ENCODE data around the gene SPNS3.

SPNS3 gene

DNA sequence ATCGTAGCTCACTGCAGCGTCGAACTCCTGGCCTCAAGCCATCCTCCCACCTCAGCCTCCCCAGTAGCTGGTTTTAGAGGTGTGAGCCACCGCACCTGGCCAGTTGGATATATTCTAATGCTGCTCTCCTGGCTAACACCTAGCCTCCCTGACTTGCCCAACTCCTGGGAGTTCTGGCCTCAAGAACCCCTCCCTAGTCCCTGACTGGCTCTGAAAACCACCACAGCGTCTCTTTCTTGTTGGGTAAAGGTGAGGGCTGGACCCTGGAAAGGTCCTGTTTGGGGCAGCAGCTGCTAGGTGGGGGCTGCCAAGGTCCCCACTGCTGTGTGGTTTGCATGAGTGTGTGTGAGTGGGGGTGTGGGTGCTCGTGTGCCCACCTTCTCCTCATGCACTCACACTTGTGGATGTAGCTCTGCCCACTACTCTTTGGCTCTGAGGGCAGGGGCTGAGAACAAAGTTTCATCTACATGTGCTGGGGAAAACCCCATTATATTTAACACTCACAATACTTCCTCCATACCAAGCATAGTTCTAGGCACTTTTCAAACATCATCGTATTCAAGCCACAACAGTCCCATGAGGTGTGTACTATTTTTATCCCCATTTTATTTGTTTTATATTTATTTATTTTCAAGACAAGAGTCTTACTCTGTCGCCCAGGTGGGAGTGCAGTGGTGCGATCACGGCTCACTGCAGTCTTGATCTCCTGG, 7.1 kb upstream of the SPNS3 start:
- DNase-seq (ENCODE audit: low spot score) = no peak

DNA sequence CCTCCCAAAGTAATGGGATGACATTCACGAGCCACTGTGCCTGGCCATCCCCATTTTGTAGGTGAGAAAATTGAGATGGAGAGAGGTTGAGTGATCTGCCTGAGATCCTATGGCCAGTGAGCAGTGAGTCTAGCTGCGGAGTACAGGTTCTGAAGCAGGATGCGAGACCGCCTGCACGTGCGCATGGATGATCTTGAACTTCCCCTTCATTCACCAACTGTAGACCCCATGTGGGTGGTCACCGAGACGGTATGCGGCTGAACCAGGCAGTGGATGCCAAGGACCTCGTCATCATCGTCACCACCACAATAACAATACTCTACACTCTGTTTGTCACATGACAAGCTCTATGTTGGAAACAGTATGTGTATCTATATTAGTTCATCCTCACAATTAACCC, 6.2 kb upstream of the SPNS3 start:
- DNase-seq (ENCODE audit: low spot score) = no peak

DNA sequence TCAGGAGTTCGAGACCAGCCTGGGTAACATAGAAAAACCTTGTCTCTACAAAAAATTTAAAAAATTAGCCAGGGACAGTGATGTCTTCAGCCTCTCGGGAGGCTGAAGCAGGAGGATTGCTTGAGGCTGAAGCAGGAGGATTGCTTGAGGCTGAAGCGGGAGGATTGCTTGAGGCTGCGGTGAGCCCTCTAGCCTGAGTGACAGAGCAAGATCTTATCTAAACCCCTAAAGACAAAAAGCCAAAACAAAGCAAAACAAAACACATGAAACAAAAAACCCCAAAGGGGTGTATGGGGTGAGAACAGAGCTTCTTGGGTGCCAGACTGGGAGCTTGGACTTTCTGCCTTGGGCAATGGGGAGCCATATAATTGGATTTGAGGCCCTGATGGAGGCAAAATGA, 2.6 kb downstream of the SPNS3 start:
- DNase-seq (ENCODE audit: low spot score) = no peak

DNA sequence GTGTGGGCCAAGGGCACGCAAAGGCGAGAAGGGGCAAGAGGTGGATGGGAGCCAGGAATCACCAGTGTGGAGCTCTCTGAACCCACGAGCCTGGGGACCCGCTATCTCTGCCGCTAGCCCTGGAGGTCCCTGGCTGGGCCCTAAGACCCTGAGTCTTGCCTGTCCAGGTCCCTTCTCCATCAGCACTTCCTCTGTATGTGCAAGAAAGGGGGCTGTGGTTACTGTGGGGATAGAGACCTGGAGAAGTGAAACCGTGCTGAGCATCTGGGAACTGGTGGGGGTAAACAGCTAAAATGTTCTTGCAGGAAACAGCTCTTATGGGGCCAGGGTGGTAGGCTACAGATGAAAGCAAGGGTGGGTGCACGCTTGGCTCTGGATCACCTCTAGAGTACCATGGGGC, 3.1 kb downstream of the SPNS3 start:
- peak; percentile 51 for DNase-seq (ENCODE audit: low spot score)

DNA sequence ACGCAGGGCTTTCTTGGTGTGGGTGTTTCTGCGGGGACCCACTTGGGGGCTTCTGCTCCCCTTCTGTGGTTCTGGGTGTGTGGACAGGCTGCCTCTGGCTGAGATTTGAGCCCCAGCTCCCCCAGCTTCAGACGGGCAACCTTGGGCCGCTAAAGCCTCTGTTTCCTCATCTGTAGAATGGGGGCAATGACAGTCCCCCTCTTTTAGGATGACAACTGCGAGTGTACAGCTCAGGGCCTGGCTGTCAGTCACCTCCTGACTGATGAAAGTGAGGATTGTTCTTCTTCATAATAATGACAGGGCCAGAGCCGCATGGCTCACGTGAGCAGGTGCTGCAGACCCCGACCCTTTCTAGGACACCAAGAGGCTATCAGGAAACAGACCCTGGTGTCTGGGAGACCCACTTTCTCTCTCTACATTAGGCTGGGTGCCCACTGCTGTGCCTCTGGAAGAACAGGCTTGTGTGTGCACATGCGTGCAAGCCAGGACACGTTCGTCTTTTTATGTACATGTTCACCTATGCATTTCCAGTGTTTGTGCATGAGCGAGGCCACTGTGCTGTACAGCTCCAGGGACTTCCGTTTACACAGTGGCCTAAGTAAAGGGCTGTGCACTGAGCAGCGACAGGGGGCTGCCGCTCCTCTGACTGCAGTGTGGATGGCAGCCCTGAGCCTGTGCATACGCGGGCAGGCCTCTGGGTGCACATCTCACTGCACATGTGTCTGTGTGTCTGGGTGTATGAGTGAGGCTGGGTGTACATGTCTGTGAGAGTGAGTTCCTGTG, 4.6 kb downstream of the SPNS3 start:
- no peak for DNase-seq (ENCODE audit: low spot score)

DNA sequence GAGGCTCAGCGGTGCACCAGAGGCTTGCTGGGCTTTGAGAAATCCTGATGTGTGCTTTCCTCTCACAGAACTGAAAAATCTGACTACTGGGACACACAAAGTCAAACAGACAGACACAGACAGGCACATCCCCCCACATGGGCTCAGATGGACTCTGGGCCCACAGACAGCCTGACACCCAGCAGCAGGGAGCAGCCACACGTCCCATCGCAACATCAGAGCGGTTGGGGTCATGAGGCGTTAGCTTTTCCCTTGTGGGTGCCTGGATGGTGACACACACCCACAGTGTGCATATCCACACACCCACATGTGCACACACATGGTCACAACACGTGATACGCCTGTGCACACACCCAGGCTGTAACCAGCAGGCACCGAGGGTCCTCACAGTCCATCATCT, 6.3 kb downstream of the SPNS3 start:
- no peak for DNase-seq (ENCODE audit: low spot score)

DNA sequence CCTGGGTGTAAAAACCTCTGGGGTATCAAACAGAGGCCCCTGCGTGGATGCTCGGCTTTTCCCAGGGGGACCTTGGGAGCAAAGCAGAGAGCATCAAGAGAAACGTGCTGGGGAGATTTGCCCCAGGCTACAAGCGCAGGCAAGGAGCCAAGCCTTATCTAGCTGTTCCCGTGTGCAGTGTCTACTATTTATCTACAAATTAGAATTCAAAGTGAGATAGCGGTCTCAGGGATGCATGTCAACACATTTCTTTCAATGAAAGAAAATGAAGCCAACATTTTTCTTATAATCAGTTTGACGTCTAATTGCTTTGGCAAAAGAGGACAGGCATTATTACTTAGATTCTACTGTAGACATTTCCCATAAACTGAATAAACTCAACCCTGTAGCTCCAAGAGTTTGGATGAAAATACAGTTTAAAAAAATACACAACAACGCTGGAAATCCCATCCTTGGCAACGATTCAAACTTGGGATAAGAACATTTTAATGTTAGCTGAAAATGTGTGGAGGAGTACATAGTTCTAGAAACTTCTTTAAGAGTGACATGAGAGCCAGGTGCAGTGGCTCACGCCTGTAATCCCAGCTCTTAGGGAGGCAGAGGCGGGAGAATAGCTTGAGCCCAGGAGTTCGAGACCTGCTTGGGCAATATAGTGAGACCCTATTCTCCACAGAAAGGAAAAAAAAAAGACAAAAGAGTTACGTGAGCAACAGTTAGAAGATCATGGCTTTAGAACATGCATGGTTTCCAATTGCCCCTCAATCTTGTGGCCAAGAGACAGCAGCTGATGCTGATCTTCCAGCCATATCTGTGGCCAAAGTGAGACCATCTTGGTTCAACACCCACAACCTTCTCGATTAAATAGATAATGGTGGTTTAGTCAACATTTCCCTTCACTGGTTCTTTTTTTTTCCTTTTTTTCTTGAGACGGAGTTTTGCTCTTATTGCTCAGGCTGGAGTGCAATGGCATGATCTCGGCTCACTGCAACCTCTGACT, 7.2 kb downstream of the SPNS3 start:
- no peak for DNase-seq (ENCODE audit: low spot score)

DNA sequence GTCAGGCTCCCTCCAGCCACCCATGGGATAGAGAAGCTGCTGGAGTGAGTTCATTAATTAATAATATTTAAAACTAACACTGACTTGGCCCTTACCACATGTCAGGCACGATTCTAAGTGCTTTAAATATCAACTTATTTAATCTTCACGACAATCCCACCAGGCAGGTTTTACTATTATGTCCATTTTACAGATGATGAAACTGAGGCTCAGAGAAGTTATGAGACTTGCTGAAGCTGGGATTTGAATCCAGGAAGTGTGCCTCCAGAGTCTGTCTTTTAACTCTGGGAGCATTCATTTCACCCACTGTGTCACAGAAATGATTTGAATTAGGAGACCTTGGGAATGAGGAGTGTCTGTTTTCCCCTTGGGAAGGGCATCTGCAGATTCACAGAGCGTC, 8.8 kb downstream of the SPNS3 start:
- DNase-seq (ENCODE audit: low spot score) = no peak

DNA sequence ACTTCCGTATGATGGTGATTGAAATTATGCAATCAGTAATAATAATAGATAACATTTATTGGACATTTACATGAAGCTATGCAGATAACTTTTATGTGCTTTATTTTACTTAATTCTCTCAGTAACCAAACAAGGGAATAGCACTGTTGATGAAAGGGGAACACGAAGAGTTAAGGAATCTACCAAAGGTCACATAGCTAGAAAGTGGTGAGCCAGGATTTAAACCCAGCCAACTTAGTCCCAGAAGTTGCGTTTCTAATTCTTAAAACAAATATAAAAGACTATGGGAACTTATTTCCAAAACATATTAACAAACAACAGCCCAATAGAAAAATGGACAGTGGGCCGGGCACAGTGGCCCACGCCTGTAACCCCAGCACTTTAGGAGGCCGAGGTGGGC, 9.7 kb downstream of the SPNS3 start:
- no peak for DNase-seq (ENCODE audit: low spot score)

DNA sequence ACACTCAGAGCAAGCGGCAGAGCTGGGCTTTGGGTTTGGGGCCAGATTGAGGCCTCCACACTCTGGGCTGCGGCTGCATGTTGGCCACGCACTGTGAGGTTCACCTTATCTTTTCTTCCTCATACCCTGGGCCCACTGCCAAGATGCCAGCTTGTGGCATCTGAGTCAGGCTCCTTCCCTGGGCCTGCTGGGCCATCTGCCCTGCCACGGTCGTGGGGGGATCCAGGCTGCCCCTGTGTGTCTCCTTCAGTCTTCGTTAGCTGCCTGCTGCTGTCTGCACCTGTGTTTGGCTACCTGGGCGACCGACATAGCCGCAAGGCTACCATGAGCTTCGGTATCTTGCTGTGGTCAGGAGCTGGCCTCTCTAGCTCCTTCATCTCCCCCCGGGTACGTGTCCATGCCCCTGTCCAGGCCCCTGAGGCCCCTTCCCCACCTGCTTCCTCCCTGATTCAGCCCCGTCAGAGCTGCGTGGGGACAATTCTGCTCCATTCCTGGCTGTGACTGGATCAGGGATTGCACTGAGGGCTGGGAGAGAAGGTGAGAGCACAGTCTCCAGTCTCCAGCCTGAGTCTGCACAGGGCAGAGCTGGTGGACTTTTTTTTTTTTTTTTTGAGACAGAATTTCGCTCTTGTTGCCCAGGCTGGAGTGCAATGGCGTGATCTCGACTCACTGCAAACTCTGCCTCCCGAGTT, 11.2 kb downstream of the SPNS3 start:
- no peak for DNase-seq (ENCODE audit: low spot score)

DNA sequence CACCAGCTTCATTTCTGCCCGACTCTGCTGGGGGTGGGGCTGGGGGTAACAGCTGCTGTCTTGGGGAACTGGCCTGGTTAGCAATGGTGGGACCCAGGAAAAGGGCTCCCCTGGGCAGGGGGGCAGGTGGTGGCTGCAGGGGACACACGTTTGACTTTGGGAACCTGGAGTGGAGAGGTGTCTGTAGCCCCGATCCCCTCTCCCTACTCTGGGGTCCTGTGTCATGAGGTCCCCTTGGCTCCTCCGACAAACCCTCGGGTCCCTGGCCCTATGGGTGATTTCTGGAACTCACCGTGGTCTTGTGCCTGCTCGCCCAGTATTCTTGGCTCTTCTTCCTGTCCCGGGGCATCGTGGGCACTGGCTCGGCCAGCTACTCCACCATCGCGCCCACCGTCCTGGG, 12.0 kb downstream of the SPNS3 start:
- DNase-seq (ENCODE audit: low spot score) = no peak

DNA sequence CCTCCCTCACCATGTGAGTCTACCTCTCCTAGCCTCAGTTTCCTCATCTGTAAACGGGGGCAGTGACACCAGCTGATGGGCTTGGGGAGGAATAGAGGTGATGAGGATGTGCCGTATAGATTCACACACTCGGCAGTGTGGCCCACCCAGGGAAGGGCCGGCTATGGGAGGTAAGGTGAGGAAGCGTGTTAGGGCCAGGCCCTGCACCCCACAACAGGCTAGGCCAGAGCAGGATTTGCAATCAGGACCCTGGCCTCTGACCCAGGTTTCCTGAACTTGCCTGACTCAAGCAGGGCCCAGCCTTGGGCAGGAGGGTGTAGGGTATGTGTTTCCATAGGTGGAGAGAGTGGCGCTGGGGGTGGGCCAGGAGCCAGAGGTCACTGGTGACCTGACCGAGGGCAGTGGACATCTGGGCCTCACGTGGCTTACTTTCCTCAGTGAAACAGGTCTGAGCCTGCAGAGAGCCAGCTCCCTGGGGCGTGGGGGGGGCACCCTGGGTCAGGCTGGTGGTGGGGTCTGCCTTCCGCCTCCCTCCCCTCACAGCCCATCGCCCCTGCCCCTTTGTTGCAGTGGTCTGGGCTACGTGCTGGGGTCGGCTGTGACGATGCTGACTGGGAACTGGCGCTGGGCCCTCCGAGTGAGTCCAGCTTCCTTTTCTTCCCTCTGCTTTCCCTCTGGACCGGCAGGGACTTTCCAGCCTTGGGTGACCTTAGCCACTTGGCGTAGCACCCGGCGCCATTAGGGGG, 12.8 kb downstream of the SPNS3 start:
- no peak for DNase-seq (ENCODE audit: low spot score)

DNA sequence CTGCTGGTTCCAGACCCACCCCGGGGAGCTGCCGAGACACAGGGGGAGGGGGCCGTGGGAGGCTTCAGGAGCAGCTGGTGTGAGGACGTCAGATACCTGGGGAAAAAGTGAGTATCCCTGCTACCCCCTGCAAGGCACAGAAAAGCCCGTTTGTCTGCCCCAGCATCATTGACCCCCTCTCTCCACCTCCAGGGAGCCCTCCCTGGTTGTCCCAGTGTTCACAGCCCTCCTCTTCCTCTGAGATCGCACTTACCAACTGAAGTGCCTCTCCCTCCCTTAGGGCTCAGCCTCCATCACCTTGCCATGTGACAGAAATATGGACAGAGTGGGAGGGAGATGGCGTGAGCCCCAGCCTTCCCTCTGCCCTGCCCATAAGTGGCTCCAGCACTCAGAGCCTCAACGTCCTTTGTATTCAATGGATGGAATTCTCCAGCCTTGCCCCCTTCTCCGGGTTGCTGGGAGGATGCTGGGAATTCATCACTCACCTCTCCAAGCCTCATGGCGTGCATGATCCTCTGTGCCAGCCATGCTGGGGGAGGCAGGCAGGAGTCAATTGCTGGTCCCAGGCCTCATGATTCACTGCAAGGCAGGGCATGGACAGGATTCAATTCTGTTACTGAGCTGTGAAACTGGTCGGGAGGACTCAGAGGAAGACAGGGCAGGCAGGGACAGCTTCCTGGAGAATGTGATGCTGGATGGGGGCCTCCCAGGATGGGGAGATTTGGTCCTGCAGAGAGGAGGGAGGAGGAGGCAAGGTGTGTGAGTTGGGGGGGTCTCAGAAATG, 14.6 kb downstream of the SPNS3 start:
- no peak for DNase-seq (ENCODE audit: low spot score)

DNA sequence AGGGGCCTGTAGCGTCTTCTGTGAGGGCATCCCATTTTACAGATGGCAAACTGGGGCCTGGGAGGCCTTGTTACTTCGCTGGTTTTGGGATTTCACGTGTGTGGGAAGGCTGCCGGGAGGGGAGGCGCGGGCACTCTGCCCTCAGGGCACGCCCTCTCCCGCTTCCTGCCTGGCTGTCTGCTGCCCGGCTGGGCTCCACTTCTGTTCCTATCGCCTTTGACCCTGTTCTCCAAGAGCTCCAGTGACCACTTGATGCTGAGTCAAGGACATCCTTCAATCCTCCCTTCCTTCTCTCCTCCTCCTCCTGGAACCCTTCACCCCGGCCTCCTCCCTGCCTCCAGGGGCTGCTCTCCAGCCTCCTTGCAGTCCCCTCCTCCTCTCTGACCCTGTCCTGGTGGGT, 16.0 kb downstream of the SPNS3 start:
- no peak for DNase-seq (ENCODE audit: low spot score)

DNA sequence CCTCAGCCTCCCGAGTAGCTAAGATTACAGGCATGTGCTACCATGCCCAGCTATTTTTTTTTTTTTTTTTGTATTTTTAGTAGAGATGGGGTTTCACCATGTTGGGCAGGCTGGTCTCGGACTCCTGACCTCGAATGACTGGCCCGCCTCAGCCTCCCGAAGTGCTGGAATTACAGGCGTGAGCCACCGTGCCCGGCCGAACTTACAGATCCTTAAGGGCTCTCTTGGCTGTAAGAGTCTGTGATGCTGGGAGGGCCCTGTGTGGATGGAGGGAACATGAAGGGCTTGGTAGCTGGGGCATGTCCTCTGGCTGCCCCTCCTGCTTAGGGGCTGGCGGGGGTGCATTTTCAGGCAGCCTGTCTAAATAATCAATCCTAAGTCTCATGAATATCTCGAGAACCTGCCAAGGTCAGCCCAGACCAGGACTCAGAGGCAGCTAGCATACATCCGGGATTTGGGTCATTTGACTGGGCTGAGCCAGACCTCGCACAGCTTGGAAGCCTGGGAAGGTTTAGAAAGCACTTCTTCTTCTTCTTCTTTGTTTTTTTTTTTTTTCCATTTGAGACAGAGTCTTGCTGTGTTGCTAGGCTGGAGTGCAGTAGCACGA, 17.1 kb downstream of the SPNS3 start:
- DNase-seq (ENCODE audit: low spot score) = no peak

DNA sequence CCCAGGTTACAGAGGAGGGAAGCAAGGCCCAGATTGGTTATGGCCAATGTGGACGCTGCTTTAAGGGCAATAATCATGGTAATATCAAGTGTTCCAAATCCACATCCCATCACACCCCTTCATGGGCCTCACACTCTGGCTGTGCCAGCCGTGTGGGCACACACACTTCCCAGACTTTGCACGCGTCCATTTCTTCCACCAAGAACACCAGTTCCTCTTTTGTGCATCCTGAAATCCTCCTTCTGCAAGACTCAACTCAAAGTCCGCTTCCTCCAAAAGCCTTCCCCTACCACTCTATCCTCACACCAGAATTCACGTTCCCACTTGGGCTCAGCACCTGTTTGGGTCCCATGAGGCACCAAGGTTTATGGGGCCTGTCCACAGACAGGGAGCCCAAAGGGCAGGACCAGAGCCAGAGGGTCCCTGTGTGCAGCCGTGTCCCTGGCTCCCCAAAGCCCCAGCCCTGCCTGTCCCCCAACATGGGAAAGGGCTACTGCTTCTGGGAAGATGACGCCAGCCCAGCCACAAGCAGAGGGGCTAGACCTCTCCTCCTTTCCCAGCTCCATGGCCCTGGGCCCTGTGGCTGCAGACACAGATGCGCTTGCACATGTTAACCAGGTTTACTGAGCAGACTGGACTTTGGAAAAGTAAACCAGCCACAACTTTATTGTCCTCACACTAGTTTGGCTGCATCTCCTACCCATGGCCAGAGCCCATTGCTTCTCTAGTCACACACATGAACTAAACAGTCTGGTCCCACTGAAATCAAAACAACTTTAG, 20.3 kb downstream of the SPNS3 start:
- DNase-seq (ENCODE audit: low spot score) = no peak

DNA sequence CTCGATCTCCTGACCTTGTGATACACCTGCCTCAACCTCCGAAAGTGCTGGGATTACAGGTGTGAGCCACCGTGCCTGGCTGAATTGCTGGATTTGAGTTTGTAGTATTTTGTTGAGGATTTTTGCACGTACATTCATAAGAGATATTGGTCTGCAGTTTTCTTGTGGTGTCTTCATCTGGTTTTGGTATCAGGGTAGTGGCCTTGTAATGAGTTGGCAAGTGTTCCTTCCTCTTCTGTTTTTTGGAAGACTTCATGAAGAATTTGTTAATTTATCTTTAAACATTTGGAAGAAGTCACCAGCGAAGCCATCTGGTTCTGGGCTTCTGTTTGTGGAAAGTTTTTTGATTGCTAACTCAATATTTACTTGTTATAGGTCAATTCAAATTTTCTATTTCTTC, 26.9 kb downstream of the SPNS3 start:
- DNase-seq (ENCODE audit: low spot score) = no peak

DNA sequence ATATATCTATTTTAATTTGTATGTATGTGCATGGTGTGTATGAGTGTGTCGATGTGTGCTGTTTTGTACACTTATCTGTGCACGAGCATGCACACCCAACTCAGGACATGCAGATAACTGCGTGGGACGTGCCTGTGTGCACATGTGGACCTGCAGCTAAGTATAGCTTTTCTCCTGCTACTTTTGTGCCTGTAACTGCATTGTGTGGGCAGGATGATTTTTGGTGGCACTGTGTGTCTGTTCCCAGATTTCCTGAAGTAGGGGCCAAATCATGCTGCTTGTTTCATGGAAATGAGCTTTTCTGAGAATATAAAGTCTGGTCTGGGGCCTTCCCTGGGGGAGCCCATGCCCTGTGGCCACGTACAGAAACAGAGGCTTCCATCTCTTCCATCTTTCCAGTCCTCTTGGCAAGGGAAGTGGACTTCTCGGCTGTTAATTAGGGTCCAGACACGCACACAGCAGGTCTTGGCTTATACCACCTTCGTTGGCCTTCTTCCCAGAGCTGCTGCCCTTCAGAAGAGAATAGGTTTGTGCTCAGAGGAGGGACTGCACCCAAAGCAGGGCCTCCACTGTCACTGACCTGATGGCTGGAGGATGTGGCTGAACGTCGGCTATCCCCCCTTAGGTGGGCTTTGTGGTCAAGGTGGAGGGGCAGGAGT, 30.2 kb downstream of the SPNS3 start:
- DNase-seq (ENCODE audit: low spot score) = no peak

DNA sequence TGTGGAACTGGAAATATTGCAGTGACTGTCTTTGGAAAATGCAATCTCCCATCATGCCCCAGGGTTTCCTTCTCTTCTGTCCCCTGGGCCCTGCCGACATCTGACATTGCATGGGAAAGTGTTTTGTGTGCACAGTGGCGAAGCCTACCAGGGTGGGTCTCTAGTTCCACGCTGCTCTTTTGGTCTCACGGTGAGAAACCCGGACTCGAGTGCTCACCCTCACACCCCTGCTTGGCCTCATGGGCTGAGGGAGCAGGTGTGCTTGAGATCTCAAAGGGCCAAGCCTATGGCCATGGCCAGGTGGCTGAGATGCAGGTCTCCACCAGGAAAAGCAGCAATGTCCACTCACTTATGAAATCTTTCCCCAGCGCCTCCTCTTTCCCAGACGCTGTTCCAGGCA, 32.0 kb downstream of the SPNS3 start:
- DNase-seq (ENCODE audit: low spot score) = no peak
